ENCODE results near the gene ZFYVE9. TPM values are rescaled to one million over a fixed set of nuclear protein-coding genes. Genes with fewer than 3 reads are reported as not detected.
"Not testable (repeated sequence)": the region's sequence is repeated elsewhere in the genome, so short reads cannot be mapped to it uniquely, and the experiment has no call there.

The ZFYVE9 gene
- total RNA-seq, 1 donor from 2014 or later: 4.0 TPM

DNA sequence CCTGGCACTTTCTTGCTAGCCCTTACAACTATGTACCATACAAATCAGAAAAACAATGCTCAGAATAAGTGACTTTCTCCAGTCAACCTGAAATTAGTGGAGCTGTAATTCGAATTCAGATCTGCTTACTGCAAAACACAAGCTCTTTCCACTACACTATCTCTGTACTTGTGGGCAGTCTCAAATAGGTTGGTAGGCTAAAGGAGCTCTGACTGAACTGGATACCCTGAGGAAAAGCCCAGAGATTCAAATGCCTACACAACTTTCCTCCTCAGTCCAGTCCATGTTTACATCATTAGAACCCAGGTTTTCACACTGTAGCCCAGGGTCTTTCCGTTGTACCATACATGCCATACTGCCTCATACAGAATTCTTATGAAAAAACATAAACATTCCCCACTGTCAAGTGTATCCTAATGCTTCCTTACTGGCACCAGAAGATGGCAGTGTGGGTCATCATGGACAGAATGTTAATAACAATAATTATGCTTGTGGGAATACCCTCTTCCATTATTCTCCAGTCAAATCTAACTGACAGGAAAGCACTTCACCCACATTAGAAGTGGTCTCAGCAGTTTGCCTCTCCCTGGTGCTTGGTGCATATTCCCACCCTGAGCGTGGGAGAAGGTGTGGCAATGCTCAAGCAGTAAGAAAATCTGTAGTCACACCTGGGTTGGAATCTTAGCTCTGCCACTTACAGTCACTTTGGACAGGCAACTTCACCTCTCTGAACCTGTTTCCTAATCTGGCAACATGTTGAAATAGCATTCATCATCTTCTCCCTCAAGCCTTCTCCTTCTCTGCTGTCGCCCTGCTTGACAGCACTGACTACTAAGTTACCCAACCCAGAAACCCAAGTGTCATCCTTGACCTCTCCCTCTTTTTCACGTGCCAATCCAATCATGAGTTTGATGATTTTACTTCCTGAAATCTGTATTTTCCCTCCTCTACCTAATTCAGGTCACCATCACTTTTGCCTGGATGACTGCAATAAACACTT is 14.4 kb upstream of the ZFYVE9 start:
- intact Hi-C loops (cut with micrococcal nuclease): loop anchor here (1.0 to 5.0 kb wide), 2 partner anchors 169 to 1055 kb away; no protein-coding TSS in a partner anchor
- H3K4me3 Mint-ChIP-seq (ENCODE audit: low read depth): no peak overlapping the region
- H3K27me3 Mint-ChIP-seq (ENCODE audit: low read depth): peaks cover 37% of the 10 kb centered on the region
- no peak for DNase-seq (ENCODE audit: low spot score)
- H3K36me3 Mint-ChIP-seq (ENCODE audit: low read depth): no peaks in the 10 kb centered on the region
- no peaks in the 10 kb centered on the region for H3K9me3 Mint-ChIP-seq
- H3K27ac Mint-ChIP-seq: no peak overlapping the region
- H3K4me1 Mint-ChIP-seq (ENCODE audit: low read depth): peaks cover 4% of the 10 kb centered on the region

DNA sequence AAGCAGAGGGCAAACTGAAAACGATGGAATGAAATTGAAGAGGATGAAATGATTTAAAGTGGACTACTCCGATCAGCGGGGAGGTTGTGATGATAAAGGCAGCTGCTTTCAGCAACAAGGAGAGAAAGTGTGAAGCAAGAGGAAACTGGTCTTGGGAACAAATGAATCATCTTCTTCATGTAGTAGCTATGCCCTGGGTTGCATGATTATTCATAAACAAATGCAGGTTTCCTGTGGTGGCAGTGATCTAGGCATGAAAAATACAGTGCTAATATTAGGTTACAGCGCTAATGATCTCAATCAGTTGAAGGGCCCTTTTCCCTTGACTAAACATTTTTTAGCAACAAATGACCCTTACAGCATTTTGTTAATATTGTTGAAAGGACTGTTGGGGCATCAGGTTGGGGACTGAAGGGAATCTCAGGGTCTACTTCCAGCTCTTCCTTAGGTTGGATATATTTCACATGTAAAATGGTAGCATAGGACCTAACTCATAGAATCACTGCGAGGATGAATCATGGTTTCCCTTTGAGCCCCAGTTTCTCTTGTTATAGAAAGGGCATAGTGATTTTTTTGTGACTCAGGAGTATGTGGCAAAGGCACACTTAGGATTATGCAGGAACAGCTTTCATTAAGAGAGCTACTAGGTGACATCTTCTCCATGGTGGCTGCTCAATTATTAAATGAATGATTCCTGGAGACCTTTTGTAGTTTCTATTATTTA is 1.9 kb upstream of the ZFYVE9 start:
- DNase-seq (ENCODE audit: low spot score): no peak
- Mint-ChIP-seq H3K4me3 (ENCODE audit: low read depth) (no peak overlapping the region), H3K36me3 (ENCODE audit: low read depth) (no peaks in the 10 kb centered on the region), H3K27ac (peak overlapping the region; percentile 14), H3K27me3 (ENCODE audit: low read depth) (peaks cover 25% of the 10 kb centered on the region), H3K4me1 (ENCODE audit: low read depth) (peaks cover 27% of the 10 kb centered on the region), H3K9me3 (no peaks in the 10 kb centered on the region)
- intact Hi-C loops (cut with micrococcal nuclease): loop anchor here (5.0 to 10.0 kb wide), 5 partner anchors 83 to 545 kb away; partner anchors contain the start of genes BTF3L4, CC2D1B, ORC1 and PRPF38A

DNA sequence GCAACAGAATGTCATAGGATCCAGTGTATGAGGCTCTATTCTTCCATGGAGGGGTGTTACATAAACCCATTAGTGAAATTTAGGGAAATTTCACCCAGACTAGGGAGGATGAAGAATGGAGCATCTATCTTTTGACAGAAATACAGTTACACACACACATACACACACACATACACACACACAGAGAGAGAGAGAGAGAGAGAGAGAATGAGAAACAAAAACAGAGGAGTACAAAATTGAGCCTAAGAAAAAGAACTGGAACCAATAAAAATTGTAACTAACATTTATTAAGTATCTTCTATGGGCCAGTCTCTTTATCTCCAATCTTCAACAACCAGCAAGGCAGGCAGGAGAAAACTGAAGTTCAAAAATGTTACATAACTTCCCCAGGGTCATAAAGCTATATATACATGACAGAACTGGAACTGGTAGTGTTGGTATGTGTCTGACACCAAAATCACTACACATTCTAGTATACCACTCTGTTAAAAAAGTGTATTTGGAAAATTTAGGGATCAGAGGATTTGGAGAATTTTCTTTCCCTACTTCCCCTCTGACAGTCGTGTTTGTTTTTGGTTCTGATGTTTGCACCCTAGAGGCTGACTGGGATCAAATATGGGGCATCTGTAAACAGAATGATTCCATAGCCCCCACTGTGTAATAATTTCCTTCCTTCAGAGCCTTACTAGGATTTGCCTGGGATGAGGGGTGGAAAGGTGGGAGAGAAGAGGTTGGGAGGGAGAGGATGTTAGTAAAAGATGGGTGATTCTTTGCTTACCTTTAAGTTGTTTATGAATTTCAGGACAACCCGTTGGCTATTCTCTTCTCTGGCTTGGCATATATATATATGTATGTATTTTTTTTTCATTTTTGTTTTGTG is 1.0 kb upstream of the ZFYVE9 start:
- intact Hi-C loops (cut with micrococcal nuclease): loop anchor here (5.0 to 10.0 kb wide), 5 partner anchors 84 to 544 kb away; partner anchors contain the start of genes BTF3L4, CC2D1B, ORC1 and PRPF38A
- H3K27me3 Mint-ChIP-seq (ENCODE audit: low read depth): peaks cover 28% of the 10 kb centered on the region
- H3K36me3 Mint-ChIP-seq (ENCODE audit: low read depth): no peaks in the 10 kb centered on the region
- no peak overlapping the region for H3K27ac Mint-ChIP-seq
- H3K4me3 Mint-ChIP-seq (ENCODE audit: low read depth): peak overlapping the region; percentile 7
- no peak for DNase-seq (ENCODE audit: low spot score)
- peaks cover 27% of the 10 kb centered on the region for H3K4me1 Mint-ChIP-seq (ENCODE audit: low read depth)
- no peaks in the 10 kb centered on the region for H3K9me3 Mint-ChIP-seq

DNA sequence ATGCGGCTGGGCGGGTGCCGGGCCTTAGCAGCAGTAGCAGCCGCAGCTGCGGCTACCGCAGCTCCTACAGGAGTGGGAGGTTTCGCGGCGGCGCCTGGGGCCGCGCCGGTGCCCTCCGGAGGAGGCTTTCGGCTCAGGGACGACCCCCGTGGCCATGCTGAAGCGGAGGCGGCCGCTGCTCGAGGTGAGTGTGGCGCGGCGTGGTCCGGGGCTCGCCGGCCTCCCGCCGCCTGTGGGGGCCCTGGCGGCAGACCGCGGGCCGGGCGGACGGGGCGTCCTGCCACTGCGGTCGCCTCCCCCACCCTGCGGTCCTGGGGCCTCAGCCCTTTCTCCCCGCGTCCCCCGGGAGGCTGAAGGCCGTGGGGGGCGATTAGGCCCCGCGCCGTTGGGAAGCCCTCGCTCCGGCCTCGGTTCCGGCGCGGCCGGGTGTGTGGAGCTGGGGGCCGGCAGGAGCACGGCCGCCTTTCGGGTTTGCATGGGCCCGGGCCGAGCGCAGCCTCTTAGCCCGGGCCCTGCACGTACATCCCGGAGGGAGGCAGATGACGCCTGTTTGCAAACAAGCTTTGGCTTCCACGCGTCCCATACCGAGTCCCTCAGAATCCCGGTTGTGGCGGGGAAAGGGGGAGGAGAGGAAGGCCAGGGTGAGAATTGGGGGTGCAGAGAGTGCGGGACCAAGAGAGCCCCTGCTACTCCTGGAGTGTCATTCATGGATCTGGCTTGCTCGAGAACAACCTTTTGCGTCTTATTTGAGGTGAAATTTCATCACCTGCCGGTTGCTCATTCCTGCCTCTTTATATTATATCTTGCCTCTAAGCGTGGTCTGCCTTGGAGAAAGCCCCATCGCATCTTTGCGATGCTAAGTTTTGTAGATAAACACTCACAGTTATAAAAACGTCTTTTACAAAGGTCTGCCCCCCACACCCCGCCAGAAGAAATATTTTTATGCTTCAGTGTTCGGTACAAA is 613 bp downstream of the ZFYVE9 start:
- peak; percentile 14 for DNase-seq (ENCODE audit: low spot score)
- intact Hi-C loops (cut with micrococcal nuclease): loop anchor here (5.0 to 10.0 kb wide), 5 partner anchors 85 to 542 kb away; partner anchors contain the start of genes BTF3L4, CC2D1B, ORC1 and PRPF38A

DNA sequence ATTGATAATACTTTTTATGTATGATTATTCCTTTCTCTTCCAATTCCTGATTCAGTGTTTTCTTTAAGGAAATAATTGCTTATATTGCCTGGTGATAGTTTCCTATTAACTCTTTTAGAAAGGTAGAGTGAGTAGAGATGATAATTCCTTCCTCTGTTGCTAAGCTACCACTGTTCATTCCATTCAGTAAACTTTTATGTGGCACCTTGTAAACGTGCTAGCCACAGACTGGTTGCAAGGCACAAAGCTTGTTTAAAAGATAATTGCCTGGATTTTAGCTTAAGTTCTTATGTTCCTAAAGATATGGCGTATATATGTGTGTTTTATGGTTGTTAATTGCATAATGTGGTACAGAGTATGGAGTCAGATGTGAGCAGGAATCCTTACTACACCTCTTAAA is 3.2 kb downstream of the ZFYVE9 start:
- Mint-ChIP-seq H3K27me3 (ENCODE audit: low read depth) (peaks cover 25% of the 10 kb centered on the region), H3K27ac (no peak overlapping the region), H3K4me3 (ENCODE audit: low read depth) (no peak overlapping the region), H3K4me1 (ENCODE audit: low read depth) (peaks cover 16% of the 10 kb centered on the region), H3K36me3 (ENCODE audit: low read depth) (no peaks in the 10 kb centered on the region), H3K9me3 (no peaks in the 10 kb centered on the region)
- no peak for DNase-seq (ENCODE audit: low spot score)
- intact Hi-C loops (cut with micrococcal nuclease): loop anchor here (10.0 kb wide), 3 partner anchors 220 to 540 kb away; partner anchors contain the start of gene CC2D1B

More for the DNA sequence above, 613 bp downstream of the ZFYVE9 start:
- Mint-ChIP-seq H3K36me3 (ENCODE audit: low read depth) (no peaks in the 10 kb centered on the region), H3K4me1 (ENCODE audit: low read depth) (peaks cover 27% of the 10 kb centered on the region), H3K27ac (peak overlapping the region; percentile 43), H3K27me3 (ENCODE audit: low read depth) (peaks cover 31% of the 10 kb centered on the region), H3K4me3 (ENCODE audit: low read depth) (peak overlapping the region; percentile 76), H3K9me3 (no peaks in the 10 kb centered on the region)

DNA sequence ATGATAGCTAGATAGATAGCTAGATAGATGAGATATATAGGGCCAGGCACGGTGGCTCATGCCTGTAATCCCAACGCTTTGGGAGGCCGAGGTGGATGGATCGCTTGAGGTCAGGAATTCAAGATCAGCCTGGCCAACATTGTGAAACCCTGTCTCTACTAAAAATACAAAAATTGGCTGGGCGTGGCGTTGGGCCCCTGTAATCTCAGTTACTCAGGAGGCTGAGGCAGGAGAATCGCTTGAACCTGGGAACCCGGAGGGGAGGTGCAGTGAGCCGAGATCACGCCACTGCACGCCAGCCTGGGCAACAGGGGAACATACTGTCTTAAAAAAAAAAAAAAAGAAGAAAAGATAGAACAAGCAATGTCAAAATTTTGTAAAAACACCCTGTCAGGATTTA is 8.6 kb downstream of the ZFYVE9 start:
- H3K36me3 Mint-ChIP-seq (ENCODE audit: low read depth); intact Hi-C loops (cut with micrococcal nuclease); H3K9me3 Mint-ChIP-seq; H3K4me3 Mint-ChIP-seq (ENCODE audit: low read depth); H3K27me3 Mint-ChIP-seq (ENCODE audit: low read depth); H3K27ac Mint-ChIP-seq; DNase-seq (ENCODE audit: low spot score); H3K4me1 Mint-ChIP-seq (ENCODE audit: low read depth): not testable (repeated sequence)

DNA sequence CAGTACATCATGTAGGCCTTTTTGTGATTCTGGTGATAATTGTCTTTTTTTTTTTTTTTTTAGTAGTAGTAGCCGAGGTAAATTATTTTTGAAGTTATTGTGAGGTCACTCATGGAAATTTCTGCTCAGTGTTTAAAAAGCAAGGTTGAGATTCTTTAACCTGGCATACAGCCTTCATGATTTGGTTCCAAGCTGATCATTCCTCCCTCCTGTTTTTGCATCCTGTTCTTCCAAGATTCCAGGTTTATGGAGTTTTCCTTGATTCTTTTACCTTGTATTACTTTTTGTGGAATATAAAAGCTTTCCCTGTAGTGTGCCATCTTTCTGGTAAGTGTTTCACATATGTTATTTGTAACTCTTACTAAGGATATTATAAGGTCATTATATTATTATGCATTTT is 9.1 kb downstream of the ZFYVE9 start:
- no peak for DNase-seq (ENCODE audit: low spot score)
- no peak overlapping the region for H3K27ac Mint-ChIP-seq
- no peaks in the 10 kb centered on the region for H3K4me1 Mint-ChIP-seq (ENCODE audit: low read depth)
- intact Hi-C loops (cut with micrococcal nuclease): no loop called here
- H3K27me3 Mint-ChIP-seq (ENCODE audit: low read depth): peaks cover 5% of the 10 kb centered on the region
- no peaks in the 10 kb centered on the region for H3K9me3 Mint-ChIP-seq
- no peak overlapping the region for H3K4me3 Mint-ChIP-seq (ENCODE audit: low read depth)
- no peaks in the 10 kb centered on the region for H3K36me3 Mint-ChIP-seq (ENCODE audit: low read depth)

DNA sequence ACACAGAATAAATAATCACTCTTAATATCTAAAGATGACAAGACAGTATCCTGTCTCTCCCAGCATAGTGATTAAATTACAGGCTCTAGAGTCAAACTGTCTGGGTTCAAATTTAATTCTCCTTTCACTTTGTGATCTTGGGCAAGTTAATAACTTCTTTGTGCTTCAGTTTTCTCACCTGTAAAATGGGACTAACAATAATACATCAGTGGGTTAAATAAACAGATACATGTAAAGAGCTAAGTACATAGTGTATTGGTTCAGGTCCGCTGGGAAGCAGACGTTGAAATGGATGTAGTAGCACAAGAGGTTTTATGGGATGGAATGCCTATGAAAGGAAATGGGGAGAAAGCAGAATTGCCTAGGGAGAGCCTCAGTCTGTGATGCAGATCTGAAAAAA is 10.7 kb downstream of the ZFYVE9 start:
- H3K4me1 Mint-ChIP-seq (ENCODE audit: low read depth): no peaks in the 10 kb centered on the region
- no peak for DNase-seq (ENCODE audit: low spot score)
- peaks cover 2% of the 10 kb centered on the region for H3K27me3 Mint-ChIP-seq (ENCODE audit: low read depth)
- intact Hi-C loops (cut with micrococcal nuclease): no loop called here
- H3K9me3 Mint-ChIP-seq: no peaks in the 10 kb centered on the region
- H3K4me3 Mint-ChIP-seq (ENCODE audit: low read depth): no peak overlapping the region
- H3K27ac Mint-ChIP-seq: no peak overlapping the region
- no peaks in the 10 kb centered on the region for H3K36me3 Mint-ChIP-seq (ENCODE audit: low read depth)

DNA sequence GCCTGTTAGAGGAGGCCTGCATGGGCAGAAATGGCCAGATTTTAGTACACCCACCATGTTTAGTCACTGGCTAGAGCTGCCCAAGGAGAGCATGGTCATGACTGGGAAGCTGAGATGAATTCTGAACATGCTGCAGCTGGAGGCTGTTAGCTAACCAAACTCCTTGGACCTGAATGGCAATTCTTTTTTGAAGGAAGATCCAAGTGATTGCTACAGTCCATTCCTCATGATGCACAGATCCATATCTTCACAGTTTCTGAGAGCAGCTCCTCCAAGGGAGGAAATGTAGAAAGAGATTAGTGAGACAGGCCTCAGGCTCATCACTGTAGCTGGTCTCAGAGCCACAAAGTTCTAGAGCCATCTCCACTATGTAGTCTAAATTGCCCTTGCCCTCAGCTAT is 11.1 kb downstream of the ZFYVE9 start:
- Mint-ChIP-seq H3K9me3 (no peaks in the 10 kb centered on the region), H3K27me3 (ENCODE audit: low read depth) (no peaks in the 10 kb centered on the region)

DNA sequence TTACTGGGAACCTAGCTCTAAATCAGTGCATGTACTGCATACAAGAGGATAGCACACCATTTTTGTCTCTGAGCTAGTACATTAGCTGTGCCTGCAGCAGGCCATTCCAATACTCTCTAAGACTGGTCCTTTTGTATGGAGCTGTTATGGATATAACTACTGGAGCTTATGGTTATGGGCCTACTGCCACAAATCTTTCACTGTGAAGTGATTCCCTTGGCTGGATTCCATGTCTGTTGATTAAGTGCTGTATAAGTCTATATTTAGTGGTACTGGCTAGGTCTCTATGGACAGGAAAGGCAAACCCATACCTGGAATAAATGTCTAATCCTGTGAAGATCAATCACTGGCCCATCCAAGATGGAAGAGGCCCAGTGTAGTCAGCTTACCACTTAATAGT is 12.0 kb downstream of the ZFYVE9 start:
- H3K9me3 Mint-ChIP-seq: no peaks in the 10 kb centered on the region
- no peak for DNase-seq (ENCODE audit: low spot score)
- no peaks in the 10 kb centered on the region for H3K4me1 Mint-ChIP-seq (ENCODE audit: low read depth)
- intact Hi-C loops (cut with micrococcal nuclease): no loop called here
- H3K27ac Mint-ChIP-seq: no peak overlapping the region
- no peak overlapping the region for H3K4me3 Mint-ChIP-seq (ENCODE audit: low read depth)
- no peaks in the 10 kb centered on the region for H3K36me3 Mint-ChIP-seq (ENCODE audit: low read depth)
- H3K27me3 Mint-ChIP-seq (ENCODE audit: low read depth): no peaks in the 10 kb centered on the region

More for the DNA sequence above, 11.1 kb downstream of the ZFYVE9 start:
- DNase-seq (ENCODE audit: low spot score): no peak
- no peak overlapping the region for H3K4me3 Mint-ChIP-seq (ENCODE audit: low read depth)
- H3K36me3 Mint-ChIP-seq (ENCODE audit: low read depth): no peaks in the 10 kb centered on the region
- intact Hi-C loops (cut with micrococcal nuclease): no loop called here
- H3K4me1 Mint-ChIP-seq (ENCODE audit: low read depth): no peaks in the 10 kb centered on the region
- no peak overlapping the region for H3K27ac Mint-ChIP-seq

DNA sequence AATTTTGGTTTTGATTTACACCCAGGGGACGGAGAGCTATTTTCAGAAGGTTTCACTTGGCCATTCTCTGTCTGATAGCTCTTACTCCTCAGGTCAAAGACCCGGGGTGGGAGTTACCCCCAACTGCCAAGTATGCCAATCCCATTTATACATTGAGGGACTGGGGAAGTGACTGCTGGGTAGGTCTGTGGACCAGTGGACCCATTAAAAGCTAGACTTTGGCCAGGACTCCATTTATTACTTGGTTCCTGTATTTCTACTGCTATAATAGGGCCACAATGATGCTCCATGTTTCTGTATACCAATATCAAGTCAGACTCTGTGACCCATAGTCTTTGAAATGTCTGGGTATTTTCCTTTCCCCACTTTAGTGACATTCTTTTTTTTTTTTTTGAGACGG is 14.6 kb downstream of the ZFYVE9 start:
- no peaks in the 10 kb centered on the region for H3K9me3 Mint-ChIP-seq
- DNase-seq (ENCODE audit: low spot score): no peak
- H3K36me3 Mint-ChIP-seq (ENCODE audit: low read depth): no peaks in the 10 kb centered on the region
- intact Hi-C loops (cut with micrococcal nuclease): no loop called here
- H3K27me3 Mint-ChIP-seq (ENCODE audit: low read depth): no peaks in the 10 kb centered on the region
- H3K4me3 Mint-ChIP-seq (ENCODE audit: low read depth): no peak overlapping the region
- no peak overlapping the region for H3K27ac Mint-ChIP-seq
- no peaks in the 10 kb centered on the region for H3K4me1 Mint-ChIP-seq (ENCODE audit: low read depth)
